Measurements from ENCODE around the gene NOCT. TPM values are rescaled to one million over a fixed set of nuclear protein-coding genes. Genes with fewer than 3 reads are reported as not detected.

The NOCT gene
- total RNA-seq, 4 donors from 2014 or later, result 2.3 to 7.4 (median 2.7) TPM; not detected in 1

GRCh38 chr4:139085141-139085540 is 69.6 kb downstream of the NOCT start:
- Histone ChIP-seq H3K36me3 (no peaks in the 10 kb centered on the region), H3K4me3 (peak overlapping the region; percentile 64), H3K27ac (peak overlapping the region; percentile 88 to 94), H3K9me3 (no peaks in the 10 kb centered on the region), H3K4me1 (peaks cover 0 to 5% of the 10 kb centered on the region in 2 donors), H3K27me3 (no peaks in the 10 kb centered on the region)
- peak in 1 of 4 experiments; percentile 4 for TF ChIP-seq CTCF (IDR thresholded peaks at IDR 0.05)
- TF ChIP-seq POLR2A (IDR thresholded peaks at IDR 0.05), result no peak
- no peak for DNase-seq
- intact Hi-C loops (cut with DNase I; ENCODE audit: low total_unique reads), result loop anchor here (10.0 kb wide), 1 partner anchor 90 kb away; the partner anchor contains the start of gene ELF2

GRCh38 chr4:139092271-139092670 is 76.7 kb downstream of the NOCT start:
- TF ChIP-seq CTCF (IDR thresholded peaks at IDR 0.05), result no peak
- no peak for TF ChIP-seq POLR2A (IDR thresholded peaks at IDR 0.05)

More at GRCh38 chr4:139092271-139092670, 76.7 kb downstream of the NOCT start:
- Histone ChIP-seq H3K4me3 (no peak overlapping the region), H3K9me3 (no peaks in the 10 kb centered on the region), H3K27ac (no peak overlapping the region), H3K4me1 (no peaks in the 10 kb centered on the region), H3K27me3 (no peaks in the 10 kb centered on the region), H3K36me3 (no peaks in the 10 kb centered on the region)
- no peak for DNase-seq
- intact Hi-C loops (cut with DNase I; ENCODE audit: low total_unique reads), result loop anchor here (10.0 kb wide), 1 partner anchor 203 kb away; no protein-coding TSS in a partner anchor

Small RNAs within 50 kb of the gene (small RNA-seq; reads per million reads assigned to genes)
- not detected for gene RNU6-531P

Other genes starting within 250 kb of the NOCT start
- gene ELF2, start 161.4 kb downstream of the NOCT start, total RNA-seq, result 100 to 1,000 TPM in 2 of 4 donors, 10 to 100 TPM in 2; 65.8 to 103 (median 86.0) TPM

Data from uterus (tissue), 4 donors.